Measurements from ENCODE around the gene BCL2. TPM values are rescaled to one million over a fixed set of nuclear protein-coding genes. Genes with fewer than 3 reads are reported as not detected.

BCL2 gene
- total RNA-seq, 1 experiment from 2014 or later: 2.6 TPM

- POLR2A ChIA-PET: interaction anchor here (0.9 kb wide), 1 partner anchor 10 kb away, joined by 3 read pairs; no protein-coding TSS in a partner anchor
- TF ChIP-seq ATF2 (CRISPR knock-in tag; IDR thresholded peaks at IDR 0.05; ENCODE audit: borderline replicate concordance, low read depth): no peak
- TF ChIP-seq PRRX2 (CRISPR knock-in tag; IDR thresholded peaks at IDR 0.05): no peak
- no peak for TF ChIP-seq ZNF396 (CRISPR knock-in tag; IDR thresholded peaks at IDR 0.05; ENCODE audit: borderline replicate concordance)
- TF ChIP-seq, protein P1, sequence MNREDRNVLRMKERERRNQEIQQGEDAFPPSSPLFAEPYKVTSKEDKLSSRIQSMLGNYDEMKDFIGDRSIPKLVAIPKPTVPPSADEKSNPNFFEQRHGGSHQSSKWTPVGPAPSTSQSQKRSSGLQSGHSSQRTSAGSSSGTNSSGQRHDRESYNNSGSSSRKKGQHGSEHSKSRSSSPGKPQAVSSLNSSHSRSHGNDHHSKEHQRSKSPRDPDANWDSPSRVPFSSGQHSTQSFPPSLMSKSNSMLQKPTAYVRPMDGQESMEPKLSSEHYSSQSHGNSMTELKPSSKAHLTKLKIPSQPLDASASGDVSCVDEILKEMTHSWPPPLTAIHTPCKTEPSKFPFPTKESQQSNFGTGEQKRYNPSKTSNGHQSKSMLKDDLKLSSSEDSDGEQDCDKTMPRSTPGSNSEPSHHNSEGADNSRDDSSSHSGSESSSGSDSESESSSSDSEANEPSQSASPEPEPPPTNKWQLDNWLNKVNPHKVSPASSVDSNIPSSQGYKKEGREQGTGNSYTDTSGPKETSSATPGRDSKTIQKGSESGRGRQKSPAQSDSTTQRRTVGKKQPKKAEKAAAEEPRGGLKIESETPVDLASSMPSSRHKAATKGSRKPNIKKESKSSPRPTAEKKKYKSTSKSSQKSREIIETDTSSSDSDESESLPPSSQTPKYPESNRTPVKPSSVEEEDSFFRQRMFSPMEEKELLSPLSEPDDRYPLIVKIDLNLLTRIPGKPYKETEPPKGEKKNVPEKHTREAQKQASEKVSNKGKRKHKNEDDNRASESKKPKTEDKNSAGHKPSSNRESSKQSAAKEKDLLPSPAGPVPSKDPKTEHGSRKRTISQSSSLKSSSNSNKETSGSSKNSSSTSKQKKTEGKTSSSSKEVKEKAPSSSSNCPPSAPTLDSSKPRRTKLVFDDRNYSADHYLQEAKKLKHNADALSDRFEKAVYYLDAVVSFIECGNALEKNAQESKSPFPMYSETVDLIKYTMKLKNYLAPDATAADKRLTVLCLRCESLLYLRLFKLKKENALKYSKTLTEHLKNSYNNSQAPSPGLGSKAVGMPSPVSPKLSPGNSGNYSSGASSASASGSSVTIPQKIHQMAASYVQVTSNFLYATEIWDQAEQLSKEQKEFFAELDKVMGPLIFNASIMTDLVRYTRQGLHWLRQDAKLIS (CRISPR knock-in tag; IDR thresholded peaks at IDR 0.05; ENCODE audit: borderline replicate concordance): no peak
- TF ChIP-seq ZBTB21 (CRISPR knock-in tag; IDR thresholded peaks at IDR 0.05; ENCODE audit: borderline replicate concordance): no peak
- TF ChIP-seq NR1H2 (CRISPR knock-in tag; IDR thresholded peaks at IDR 0.05): no peak
- TF ChIP-seq MXD4 (CRISPR knock-in tag; IDR thresholded peaks at IDR 0.05; ENCODE audit: borderline replicate concordance): no peak
- TF ChIP-seq, protein P2, sequence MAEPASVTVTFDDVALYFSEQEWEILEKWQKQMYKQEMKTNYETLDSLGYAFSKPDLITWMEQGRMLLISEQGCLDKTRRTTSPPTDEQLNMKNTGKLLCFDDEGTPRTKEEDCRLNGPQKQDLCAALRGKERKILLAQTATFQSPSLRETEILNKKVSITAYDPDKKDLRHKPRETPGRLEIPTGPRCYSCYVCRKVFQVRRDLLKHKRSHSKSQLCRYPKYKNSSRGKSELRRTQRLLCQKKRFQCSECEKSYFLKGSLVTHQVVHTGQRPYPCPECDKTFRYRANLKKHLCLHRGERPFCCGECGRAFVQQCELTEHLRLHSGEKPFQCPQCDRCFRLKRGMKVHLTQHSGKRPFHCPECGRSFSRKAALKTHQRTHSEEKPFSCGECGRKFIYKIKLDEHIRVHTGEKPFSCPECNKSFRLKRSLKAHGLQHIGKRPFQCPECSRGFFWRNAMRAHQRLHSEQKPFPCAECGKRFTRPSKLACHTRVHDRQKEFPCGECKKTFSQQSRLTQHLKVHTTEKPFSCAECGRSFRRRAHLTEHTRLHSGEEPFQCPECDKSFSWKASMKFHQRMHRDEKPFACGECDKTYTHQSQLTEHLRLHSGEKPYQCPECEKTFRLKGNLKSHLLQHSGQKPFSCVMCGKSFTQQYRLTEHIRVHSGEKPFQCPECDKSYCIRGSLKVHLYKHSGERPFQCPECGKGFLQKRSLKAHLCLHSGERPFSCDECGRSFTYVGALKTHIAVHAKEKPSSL (CRISPR knock-in tag; conservative IDR thresholded peaks at IDR 0.05): no peak
- no peak for TF ChIP-seq JUN (CRISPR knock-in tag; IDR thresholded peaks at IDR 0.05)
- TF ChIP-seq TCF7 (CRISPR knock-in tag; IDR thresholded peaks at IDR 0.05; ENCODE audit: low read depth): no peak
- TF ChIP-seq USF2 (CRISPR knock-in tag; IDR thresholded peaks at IDR 0.05): no peak
- TF ChIP-seq, protein P3, sequence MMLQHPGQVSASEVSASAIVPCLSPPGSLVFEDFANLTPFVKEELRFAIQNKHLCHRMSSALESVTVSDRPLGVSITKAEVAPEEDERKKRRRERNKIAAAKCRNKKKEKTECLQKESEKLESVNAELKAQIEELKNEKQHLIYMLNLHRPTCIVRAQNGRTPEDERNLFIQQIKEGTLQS (CRISPR knock-in tag; conservative IDR thresholded peaks at IDR 0.05): no peak
- no peak for TF ChIP-seq FOXP1 (CRISPR knock-in tag; IDR thresholded peaks at IDR 0.05; ENCODE audit: borderline replicate concordance)
- TF ChIP-seq ZNF281 (CRISPR knock-in tag; IDR thresholded peaks at IDR 0.05): no peak
- TF ChIP-seq MLX (CRISPR knock-in tag; IDR thresholded peaks at IDR 0.05): no peak
- TF ChIP-seq, protein P4, sequence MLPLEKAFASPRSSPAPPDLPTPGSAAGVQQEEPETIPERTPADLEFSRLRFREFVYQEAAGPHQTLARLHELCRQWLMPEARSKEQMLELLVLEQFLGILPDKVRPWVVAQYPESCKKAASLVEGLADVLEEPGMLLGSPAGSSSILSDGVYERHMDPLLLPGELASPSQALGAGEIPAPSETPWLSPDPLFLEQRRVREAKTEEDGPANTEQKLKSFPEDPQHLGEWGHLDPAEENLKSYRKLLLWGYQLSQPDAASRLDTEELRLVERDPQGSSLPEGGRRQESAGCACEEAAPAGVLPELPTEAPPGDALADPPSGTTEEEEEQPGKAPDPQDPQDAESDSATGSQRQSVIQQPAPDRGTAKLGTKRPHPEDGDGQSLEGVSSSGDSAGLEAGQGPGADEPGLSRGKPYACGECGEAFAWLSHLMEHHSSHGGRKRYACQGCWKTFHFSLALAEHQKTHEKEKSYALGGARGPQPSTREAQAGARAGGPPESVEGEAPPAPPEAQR (CRISPR knock-in tag; IDR thresholded peaks at IDR 0.05): no peak
- Mint-ChIP-seq H3K4me1 (peaks cover 26% of the 10 kb centered on the region), H3K9me3 (no peaks in the 10 kb centered on the region), H3K27me3 (ENCODE audit: low read depth) (no peaks in the 10 kb centered on the region; the same call in 1 of the 2 replicates), H3K4me3 (no peak overlapping the region), H3K36me3 (no peaks in the 10 kb centered on the region), H3K27ac (no peak overlapping the region)
- no peak for ATAC-seq
- CTCF ChIA-PET: interaction anchor here (0.9 to 1.0 kb wide), 2 partner anchors 17 to 278 kb away, joined by 3 to 4 read pairs; no protein-coding TSS in a partner anchor
- no peak for DNase-seq (ENCODE audit: low spot score)
These were observed 18.1 kb downstream of the BCL2 start for GRCh38 chr18:63301434-63301833.
